Brain microvascular endothelial cell (primary cell): Measurements from ENCODE around the gene EXOSC9.

ENCODE experiments used
- DNase-seq: peaks from one replicate; pipeline ENCODE4 v3.0.0-alpha.2; 2020
- H3K27ac ChIP-seq: fragments of 250-450 bp; sonication (Bioruptor Pico); 2 replicates; pipeline ENCODE4 v1.5.1; 2020; ENCODE audit warnings: mild to moderate bottlenecking, moderate library complexity
- H3K27me3 ChIP-seq: fragments of 250-450 bp; sonication (Bioruptor Pico); replicated peaks from 2 replicates; pipeline ENCODE4 v1.5.1; 2020; ENCODE audit warnings: mild to moderate bottlenecking
- H3K36me3 ChIP-seq: fragments of 250-450 bp; sonication (Bioruptor Pico); replicated peaks from 2 replicates; pipeline ENCODE4 v1.5.1; 2020; ENCODE audit warnings: mild to moderate bottlenecking
- H3K4me3 ChIP-seq: 2 replicates; pipeline ENCODE4 v1.5.1; 2011; ENCODE audit warnings: low read depth, mild to moderate bottlenecking, control low read depth, low read length, moderate library complexity
- CTCF ChIP-seq: IDR thresholded peaks from 2 replicates; pipeline ENCODE4 v1.5.1; 2011; ENCODE audit warnings: low read depth, mild to moderate bottlenecking, moderate library complexity, low read length, control low read depth, inconsistent platforms; ENCODE audit errors: missing control alignments
- in situ Hi-C: cut with HindIII; loops from 2 replicates; pipeline ENCODE4 v1.10.0; 2017; ENCODE audit warnings: low sequenced_read_pairs, low pct_ligation_motif_present

Gene EXOSC9

GRCh38 chr4:121861426-121861825 is 60.3 kb downstream of the EXOSC9 start:
- H3K27me3 ChIP-seq: no peaks in the 10 kb centered on the region
- in situ Hi-C loops: no loop called here

GRCh38 chr4:121863799-121864198 is 62.7 kb downstream of the EXOSC9 start:
- Histone ChIP-seq H3K36me3 (peaks cover 18% of the 10 kb centered on the region), H3K27me3 (no peaks in the 10 kb centered on the region), H3K4me3 (no peak overlapping the region), H3K27ac (no peak overlapping the region)
- TF ChIP-seq CTCF: no peak
- in situ Hi-C loops: no loop called here
- no peak for DNase-seq

More at GRCh38 chr4:121861426-121861825, 60.3 kb downstream of the EXOSC9 start:
- DNase-seq: no peak
- Histone ChIP-seq H3K36me3 (peaks cover 20% of the 10 kb centered on the region), H3K27ac (no peak overlapping the region), H3K4me3 (no peak overlapping the region)
- TF ChIP-seq CTCF: no peak
